ELF-1 (cell line): ENCODE results near the gene PDAP1.
"Not testable (repeated sequence)": the region's sequence is repeated elsewhere in the genome, so short reads cannot be mapped to it uniquely, and the experiment has no call there.

Source experiments
- DNase-seq: peaks from one replicate; pipeline ENCODE4 v3.0.0-alpha.2; 2016; ENCODE audit warnings: low read depth, low spot score

PDAP1 gene

GRCh38 chr7:99350641-99351040 lies 57.8 kb downstream of the PDAP1 start:
- DNase-seq: not testable (repeated sequence)
